Amniotic epithelial cell (primary cell): Measurements from ENCODE around the gene EPHB1.

Source experiments
- DNase-seq: peaks from one replicate; pipeline ENCODE4 v3.0.0-alpha.2; 2010; ENCODE audit warnings: low read depth

Gene EPHB1

GRCh38 chr3:134911586-134912548 lies 116.8 kb downstream of the EPHB1 start:
- no peak for DNase-seq

- DNase-seq, result no peak
Measured at GRCh38 chr3:134916276-134916961, 121.4 kb downstream of the EPHB1 start.

GRCh38 chr3:134917631-134918030 lies 122.6 kb downstream of the EPHB1 start:
- no peak for DNase-seq

GRCh38 chr3:134918441-134918840 lies 123.4 kb downstream of the EPHB1 start:
- DNase-seq, result no peak

- DNase-seq, result no peak
Measured at GRCh38 chr3:134922101-134922500, 127.0 kb downstream of the EPHB1 start.

- no peak for DNase-seq
Measured at GRCh38 chr3:134922866-134923265, 127.8 kb downstream of the EPHB1 start.

GRCh38 chr3:134923286-134923685 lies 128.2 kb downstream of the EPHB1 start:
- no peak for DNase-seq

- DNase-seq, result no peak
Measured at GRCh38 chr3:134927599-134927998, 132.5 kb downstream of the EPHB1 start.

GRCh38 chr3:134928392-134928791 lies 133.3 kb downstream of the EPHB1 start:
- DNase-seq, result no peak

- no peak for DNase-seq
Measured at GRCh38 chr3:134928819-134929218, 133.8 kb downstream of the EPHB1 start.

GRCh38 chr3:134929976-134930375 lies 134.9 kb downstream of the EPHB1 start:
- no peak for DNase-seq

- no peak for DNase-seq
Measured at GRCh38 chr3:134931045-134931785, 136.2 kb downstream of the EPHB1 start.

- DNase-seq, result no peak
Measured at GRCh38 chr3:134932035-134932434, 137.0 kb downstream of the EPHB1 start.

- DNase-seq, result no peak
Measured at GRCh38 chr3:134933997-134934396, 138.9 kb downstream of the EPHB1 start.

GRCh38 chr3:134934933-134935332 lies 139.9 kb downstream of the EPHB1 start:
- no peak for DNase-seq

GRCh38 chr3:134937256-134938028 lies 142.4 kb downstream of the EPHB1 start:
- no peak for DNase-seq

- DNase-seq, result no peak
Measured at GRCh38 chr3:134938029-134938525, 143.0 kb downstream of the EPHB1 start.

GRCh38 chr3:134939978-134940377 lies 144.9 kb downstream of the EPHB1 start:
- no peak for DNase-seq

- no peak for DNase-seq
Measured at GRCh38 chr3:134941820-134942219, 146.8 kb downstream of the EPHB1 start.

- no peak for DNase-seq
Measured at GRCh38 chr3:134944429-134944828, 149.4 kb downstream of the EPHB1 start.

- no peak for DNase-seq
Measured at GRCh38 chr3:134949150-134949549, 154.1 kb downstream of the EPHB1 start.

GRCh38 chr3:134952371-134952770 lies 157.3 kb downstream of the EPHB1 start:
- no peak for DNase-seq
